Fibroblast of peridontal ligament (primary cell): ENCODE measurements around the gene PSMD3.
A peak's percentile ranks its signal among the peaks of the same experiment; 100 is the strongest.

ENCODE experiments used
- DNase-seq: peaks from one replicate; pipeline ENCODE4 v3.0.0-alpha.2; 2010; ENCODE audit errors: extremely low read depth

PSMD3 gene

GRCh38 chr17:39960524-39961041 lies 20.0 kb upstream of the PSMD3 start:
- DNase-seq = peak; percentile 4

DNA sequence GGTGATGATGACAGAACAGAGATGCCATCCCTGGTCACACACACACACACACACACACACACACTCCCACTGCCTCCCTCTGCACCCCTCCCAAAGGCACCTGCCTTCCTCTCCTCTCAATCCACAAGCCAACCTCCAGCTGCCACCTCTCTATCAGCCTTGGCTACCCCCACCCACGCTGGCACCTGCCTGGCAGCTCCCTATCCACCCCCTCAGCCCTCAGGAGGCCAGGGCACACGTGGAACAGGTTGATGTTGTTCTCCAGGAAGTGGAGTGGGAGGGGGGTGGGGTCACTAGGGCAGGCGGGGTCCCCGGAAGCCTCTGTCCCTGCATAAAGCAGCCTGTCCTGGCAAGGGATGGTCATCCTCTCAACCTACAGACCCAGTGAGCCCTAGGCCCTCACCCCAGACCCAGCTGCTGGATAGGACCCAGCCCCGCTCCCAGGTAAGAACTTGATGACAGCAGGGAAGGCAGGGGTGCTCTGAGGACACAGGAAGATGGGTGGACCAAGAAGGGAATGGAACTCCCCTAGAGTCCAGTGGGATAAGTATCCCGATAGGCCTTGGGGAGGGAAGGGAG lies 17.9 kb upstream of the PSMD3 start, which contains the start of gene GSDMA:
Gene GSDMA, plus strand, starts transcription at position 363 of the 579 bp plus-strand sequence. CDS start 2,684 bp downstream, outside the sequence.
- no peak for DNase-seq

- no peak for DNase-seq
Measured at GRCh38 chr17:39963829-39964228, 16.8 kb upstream of the PSMD3 start.

DNA sequence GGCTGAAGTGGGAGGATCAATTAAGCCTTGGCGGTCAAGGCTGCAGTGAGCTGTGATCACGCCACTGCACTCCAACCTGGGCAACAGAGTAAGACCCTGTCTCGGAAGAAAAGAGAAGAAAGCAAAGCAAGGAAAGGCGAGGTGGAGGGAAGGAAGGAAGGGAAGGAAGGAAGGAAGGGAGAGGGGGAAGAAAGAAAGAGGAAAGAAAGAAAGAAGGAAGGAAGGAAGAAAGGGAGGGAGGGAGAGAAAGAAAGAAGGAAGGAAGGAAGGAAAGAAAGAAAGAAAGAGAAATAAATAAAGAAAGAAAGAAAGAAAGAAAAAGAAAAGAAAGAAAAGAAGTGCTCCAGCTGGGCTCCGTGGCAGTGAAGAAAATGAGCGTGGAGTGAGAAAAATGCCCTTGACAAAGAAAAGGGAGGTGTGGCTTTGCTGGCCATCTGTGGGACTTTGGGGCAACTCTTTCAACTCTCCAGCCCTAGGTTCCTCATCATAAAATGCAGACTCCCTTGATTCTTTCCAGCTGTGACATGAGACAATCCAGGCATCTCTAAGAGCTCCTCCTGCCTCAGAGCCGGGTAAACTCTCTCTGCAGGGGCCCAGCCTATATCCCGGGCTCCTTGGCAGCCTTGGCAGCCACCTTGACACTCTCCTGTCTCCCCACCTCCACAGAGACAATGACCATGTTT lies 15.4 kb upstream of the PSMD3 start:
- peak; percentile 6 for DNase-seq

GRCh38 chr17:39966771-39967170 lies 13.8 kb upstream of the PSMD3 start:
- DNase-seq = no peak

- DNase-seq = no peak
Measured at GRCh38 chr17:39968761-39969160, 11.8 kb upstream of the PSMD3 start.

DNA sequence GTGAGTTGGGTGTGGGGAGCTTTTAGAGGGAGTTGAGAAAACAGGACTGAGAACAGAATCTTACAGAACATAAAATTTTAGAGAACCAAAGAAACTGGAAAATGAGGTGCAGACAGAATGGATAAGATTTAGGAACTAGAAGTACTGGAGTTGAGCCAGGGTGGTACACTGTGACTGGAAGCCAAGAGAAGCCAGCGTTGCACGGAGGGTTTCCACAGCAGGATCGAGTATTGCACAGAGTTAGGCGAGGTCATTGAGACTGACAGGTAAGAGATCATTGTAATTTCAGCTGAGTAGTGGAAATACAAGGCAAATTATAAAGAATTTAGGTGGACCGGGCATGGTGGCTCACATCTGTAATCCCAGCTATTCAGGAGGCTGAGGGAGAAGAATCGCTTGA lies 11.2 kb upstream of the PSMD3 start:
- DNase-seq = no peak

GRCh38 chr17:39970157-39970692 lies 10.4 kb upstream of the PSMD3 start:
- DNase-seq = no peak

DNA sequence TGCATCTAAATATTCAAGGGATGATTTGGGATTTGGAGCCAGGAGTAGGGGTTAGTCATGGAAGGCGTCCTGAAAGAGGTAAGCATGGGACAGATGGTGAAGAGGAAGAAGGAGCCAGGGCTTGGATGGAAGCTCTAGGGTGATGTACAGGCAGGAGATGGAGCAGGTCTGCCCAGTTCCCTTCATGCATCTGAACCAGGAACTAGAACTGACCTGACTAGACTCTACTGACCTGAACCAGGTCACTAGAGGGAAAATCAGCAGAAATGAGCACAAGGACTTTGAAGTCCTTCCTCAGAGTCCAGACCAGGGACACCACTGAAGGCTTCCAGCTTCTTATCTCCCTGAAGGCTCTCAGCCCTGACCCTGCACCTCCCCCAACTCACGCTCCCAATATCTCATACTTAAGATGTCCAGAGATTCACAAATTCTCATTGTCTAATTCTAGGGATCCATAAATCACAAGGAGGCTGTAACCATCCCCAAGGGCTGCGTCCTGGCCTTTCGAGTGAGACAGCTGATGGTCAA lies 9.5 kb upstream of the PSMD3 start:
- DNase-seq = no peak

DNA sequence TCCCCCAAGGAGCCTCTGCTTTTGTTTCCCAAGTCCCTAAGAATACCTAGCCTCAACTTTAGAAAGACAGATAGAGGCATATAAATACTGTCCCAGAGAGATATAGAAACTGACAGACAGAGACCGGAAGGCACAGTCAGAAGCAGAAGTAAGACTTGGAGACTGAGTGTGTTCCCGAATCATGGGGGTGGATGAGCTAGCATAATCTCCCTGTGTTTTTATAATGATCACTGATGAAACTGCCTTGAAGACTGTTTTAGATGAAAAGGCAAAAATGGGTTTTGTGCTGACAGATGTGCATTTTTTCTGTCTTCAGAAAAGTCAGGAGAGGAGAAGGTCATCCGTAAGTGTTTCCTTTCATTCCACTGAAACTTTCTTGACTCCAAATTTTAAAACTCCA lies 8.3 kb upstream of the PSMD3 start:
- DNase-seq = peak; percentile 20

- no peak for DNase-seq
Measured at GRCh38 chr17:39973496-39973895, 7.1 kb upstream of the PSMD3 start.

DNA sequence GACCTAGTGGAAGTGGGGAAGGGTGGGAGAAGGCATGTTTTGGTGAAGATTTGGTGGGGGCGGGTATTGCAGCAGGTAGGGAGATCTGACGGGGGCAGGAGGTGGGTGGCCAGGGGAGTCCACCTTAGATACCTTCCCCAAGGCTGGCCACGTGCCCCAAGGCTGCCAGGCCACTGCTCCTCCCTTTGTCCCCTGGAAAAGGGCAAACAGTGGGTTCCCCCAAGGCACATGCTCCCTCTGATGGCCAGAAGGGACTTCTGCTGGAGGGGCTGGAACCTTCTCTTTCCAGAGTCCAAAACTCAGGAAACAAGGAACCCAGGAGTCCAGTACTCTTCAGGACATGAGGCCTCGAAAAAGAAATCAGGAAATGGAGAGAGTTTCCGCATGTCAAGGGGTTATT lies 6.2 kb upstream of the PSMD3 start:
- DNase-seq = no peak

- DNase-seq = no peak
Measured at GRCh38 chr17:39975801-39976200, 4.8 kb upstream of the PSMD3 start.

GRCh38 chr17:39979016-39979670 lies 1.5 kb upstream of the PSMD3 start:
- DNase-seq = peak; percentile 72

DNA sequence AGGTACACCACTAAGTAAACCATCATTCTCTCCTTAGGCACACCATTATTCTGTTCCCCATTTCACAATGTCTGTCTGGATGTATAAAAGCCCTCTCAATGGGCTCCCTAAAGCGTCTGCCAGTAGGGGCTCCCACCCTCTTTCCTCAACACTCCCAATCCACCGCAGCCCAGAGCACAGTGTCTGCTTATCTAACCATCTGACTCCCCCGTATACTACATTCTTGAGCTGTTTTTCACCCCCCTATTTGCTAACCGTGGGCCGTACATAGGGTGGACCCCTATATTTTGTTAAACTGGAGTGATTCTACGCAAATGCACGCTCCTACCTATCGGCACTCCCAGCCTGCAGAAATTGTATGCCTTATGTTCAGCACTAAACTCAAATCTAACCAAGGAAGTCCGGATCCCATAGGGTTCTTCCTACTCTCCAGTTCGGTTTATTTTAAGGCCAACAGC lies 685 bp upstream of the PSMD3 start:
- no peak for DNase-seq

DNA sequence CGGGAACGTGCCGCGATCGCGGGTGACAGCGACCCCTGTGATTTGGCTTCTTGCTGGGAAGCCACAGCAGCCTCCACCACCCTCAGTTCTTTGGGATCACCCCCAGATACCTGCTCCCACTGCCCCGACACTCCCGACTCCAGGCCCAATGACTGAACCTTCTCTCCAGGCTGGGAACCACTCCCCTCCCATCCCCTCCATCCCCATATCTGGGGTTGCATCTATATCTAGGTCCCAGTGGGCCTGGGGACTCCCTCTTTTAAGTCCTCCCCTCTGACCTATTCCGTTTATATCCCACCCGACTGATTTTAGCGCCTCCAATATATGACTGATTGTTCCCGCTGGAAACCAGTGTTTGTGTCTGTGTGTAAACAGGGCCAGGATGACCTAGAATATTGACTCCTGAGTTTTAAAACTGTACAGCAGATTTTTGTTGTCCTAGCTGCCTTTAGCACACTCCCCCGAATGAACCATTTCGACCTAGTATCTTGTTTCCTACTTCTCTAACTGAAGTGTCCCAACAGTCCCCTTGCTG lies 667 bp downstream of the PSMD3 start:
- peak; percentile 5 for DNase-seq

- no peak for DNase-seq
Measured at GRCh38 chr17:39981766-39982375, 1.3 kb downstream of the PSMD3 start.

GRCh38 chr17:39988206-39988810 lies 7.7 kb downstream of the PSMD3 start:
- DNase-seq = no peak

- DNase-seq = no peak
Measured at GRCh38 chr17:39994448-39994847, 13.8 kb downstream of the PSMD3 start.

DNA sequence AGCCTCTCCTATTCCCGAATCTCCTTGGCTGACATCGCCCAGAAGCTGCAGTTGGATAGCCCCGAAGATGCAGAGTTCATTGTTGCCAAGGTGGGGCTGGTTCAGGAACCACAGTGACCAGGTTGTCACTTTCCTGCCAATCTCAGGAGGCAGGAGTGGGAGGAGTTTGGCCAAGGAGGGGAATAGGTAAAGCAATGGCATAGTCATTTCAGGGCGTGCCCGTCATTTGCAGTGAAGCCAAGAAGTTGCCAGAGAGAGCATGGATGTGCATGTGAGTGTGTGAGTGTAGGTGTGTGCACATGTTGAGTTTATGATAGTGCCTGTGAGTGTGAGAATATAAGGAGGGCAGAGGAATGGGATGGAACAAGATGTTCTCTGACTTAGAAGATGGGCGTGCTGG lies 14.8 kb downstream of the PSMD3 start:
- no peak for DNase-seq

DNA sequence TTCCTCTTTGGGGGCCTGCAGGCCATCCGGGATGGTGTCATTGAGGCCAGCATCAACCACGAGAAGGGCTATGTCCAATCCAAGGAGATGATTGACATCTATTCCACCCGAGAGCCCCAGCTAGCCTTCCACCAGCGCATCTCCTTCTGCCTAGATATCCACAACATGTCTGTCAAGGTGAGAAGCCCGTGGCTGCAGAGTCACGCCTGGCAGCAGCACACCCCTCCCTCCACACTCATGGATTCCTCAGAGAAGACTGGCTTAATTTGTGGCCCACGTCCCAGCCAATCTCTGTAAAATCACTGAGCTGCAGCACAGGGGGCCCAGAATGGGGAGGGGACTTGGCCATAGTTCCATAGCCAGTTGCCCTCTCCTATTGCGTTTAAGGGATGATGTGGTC lies 15.6 kb downstream of the PSMD3 start:
- no peak for DNase-seq
